Activated CD8-positive, alpha-beta T cell treated with anti-CD3 and anti-CD28 coated beads for 36 hours (primary cell): Measurements from ENCODE around the gene KLHL26. TPM values are rescaled to one million over a fixed set of nuclear protein-coding genes. Genes with fewer than 3 reads are reported as not detected.

Source experiments
- ATAC-seq: fragments of 200-7000 bp; cut with Tn5 transposase; one replicate; pipeline ENCODE4 v1.10.0; 2021; ENCODE audit warnings: mild to moderate bottlenecking, moderate library complexity
- CTCF ChIA-PET: fragments of 350-600 bp; sonication (Branson Sonifier 250); formaldehyde crosslinking; loops from one replicate; lab custom pipeline; 2021; ENCODE audit warnings: antibody characterized with exemption; lab: Charles Lee
- POLR2A ChIA-PET: fragments of 350-600 bp; sonication (Branson Sonifier 250); formaldehyde crosslinking; loops from one replicate; lab custom pipeline; 2021; ENCODE audit warnings: antibody characterized with exemption; lab: Charles Lee
- DNase-seq: peaks from one replicate; pipeline ENCODE4 v3.0.0-alpha.2; 2020
- H3K27ac Mint-ChIP-seq: one replicate; pipeline ENCODE4 v1.8.0; 2021; ENCODE audit warnings: mild to moderate bottlenecking, mixed read lengths
- H3K27me3 Mint-ChIP-seq: one replicate; pipeline ENCODE4 v1.8.0; 2021; ENCODE audit warnings: mixed read lengths
- H3K36me3 Mint-ChIP-seq: one replicate; pipeline ENCODE4 v1.8.0; 2021; ENCODE audit warnings: low read depth, mixed read lengths
- H3K4me1 Mint-ChIP-seq: one replicate; pipeline ENCODE4 v1.8.0; 2021; ENCODE audit warnings: low read depth, mixed read lengths
- H3K4me3 Mint-ChIP-seq: one replicate; pipeline ENCODE4 v1.8.0; 2021; ENCODE audit warnings: mild to moderate bottlenecking, moderate library complexity, mixed read lengths
- H3K9me3 Mint-ChIP-seq: one replicate; pipeline ENCODE4 v1.8.0; 2021; ENCODE audit warnings: mixed read lengths
- intact Hi-C: fragments of 100-400 bp; cut with micrococcal nuclease; formaldehyde crosslinking; loops from one replicate; pipeline ENCODE4 v1.10.0; 2022
- total RNA-seq, 2 experiments: library from RNA; stranded (reverse); gene quantifications; one replicate each; pipeline ENCODE4 v1.2.3, GENCODE V29; 2021
- TF ChIP-seq, protein P1 (sequence below): fragments of 200-600 bp; IDR thresholded peaks from one replicate; pipeline ENCODE4 v1.8.0; 2022; ENCODE audit warnings: antibody characterized with exemption, mild to moderate bottlenecking

KLHL26 gene
- total RNA-seq, 2 experiments from 2014 or later = 10.3 to 10.8 TPM

DNA sequence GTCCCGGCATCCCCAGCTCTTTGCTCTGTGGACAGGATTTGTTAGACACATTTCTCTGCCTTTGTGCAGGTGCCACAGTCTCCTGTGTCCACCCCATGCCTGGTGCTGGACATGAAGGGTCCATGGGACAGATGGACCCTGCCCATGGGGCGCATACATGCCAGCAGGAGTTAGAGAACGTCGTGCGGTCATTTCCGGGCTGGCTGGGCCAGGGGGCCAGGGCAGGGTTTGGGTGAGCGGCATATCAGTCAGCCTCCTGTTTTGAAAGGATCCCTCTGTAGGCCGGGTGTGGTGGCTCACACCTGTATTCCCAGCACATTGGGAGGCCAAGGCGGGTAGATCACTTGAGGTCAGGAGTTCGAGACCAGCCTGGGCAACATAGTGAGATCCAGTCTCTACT is 11.0 kb downstream of the KLHL26 start:
- TF ChIP-seq, protein P1, sequence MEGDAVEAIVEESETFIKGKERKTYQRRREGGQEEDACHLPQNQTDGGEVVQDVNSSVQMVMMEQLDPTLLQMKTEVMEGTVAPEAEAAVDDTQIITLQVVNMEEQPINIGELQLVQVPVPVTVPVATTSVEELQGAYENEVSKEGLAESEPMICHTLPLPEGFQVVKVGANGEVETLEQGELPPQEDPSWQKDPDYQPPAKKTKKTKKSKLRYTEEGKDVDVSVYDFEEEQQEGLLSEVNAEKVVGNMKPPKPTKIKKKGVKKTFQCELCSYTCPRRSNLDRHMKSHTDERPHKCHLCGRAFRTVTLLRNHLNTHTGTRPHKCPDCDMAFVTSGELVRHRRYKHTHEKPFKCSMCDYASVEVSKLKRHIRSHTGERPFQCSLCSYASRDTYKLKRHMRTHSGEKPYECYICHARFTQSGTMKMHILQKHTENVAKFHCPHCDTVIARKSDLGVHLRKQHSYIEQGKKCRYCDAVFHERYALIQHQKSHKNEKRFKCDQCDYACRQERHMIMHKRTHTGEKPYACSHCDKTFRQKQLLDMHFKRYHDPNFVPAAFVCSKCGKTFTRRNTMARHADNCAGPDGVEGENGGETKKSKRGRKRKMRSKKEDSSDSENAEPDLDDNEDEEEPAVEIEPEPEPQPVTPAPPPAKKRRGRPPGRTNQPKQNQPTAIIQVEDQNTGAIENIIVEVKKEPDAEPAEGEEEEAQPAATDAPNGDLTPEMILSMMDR = no peak
- ATAC-seq (no peak), DNase-seq (no peak)
- H3K4me3 Mint-ChIP-seq = no peak overlapping the region
- peaks cover 19% of the 10 kb centered on the region for H3K4me1 Mint-ChIP-seq
- H3K27ac Mint-ChIP-seq = no peak overlapping the region
- intact Hi-C loops = no loop called here
- H3K27me3 Mint-ChIP-seq = no peaks in the 10 kb centered on the region
- H3K9me3 Mint-ChIP-seq = no peaks in the 10 kb centered on the region
- ChIA-PET POLR2A (no interaction called here), CTCF (no interaction called here)
- peaks cover 6% of the 10 kb centered on the region for H3K36me3 Mint-ChIP-seq

DNA sequence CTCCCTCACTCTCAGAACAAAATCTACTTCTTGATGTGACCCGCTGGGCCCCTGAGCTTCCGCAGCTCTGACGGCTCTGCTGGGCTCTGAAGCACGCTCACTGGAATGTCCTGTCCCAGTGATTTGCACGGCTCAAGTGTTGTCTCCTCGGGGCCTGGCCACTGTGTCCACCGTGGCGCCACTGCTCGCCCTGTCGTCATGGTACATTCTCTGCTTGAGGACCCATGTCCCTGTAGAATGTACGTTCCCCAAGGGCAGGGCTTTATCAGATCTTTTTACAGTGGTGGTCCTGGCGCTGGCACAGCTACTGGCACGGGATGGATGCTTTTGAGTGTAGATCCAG is 12.1 kb downstream of the KLHL26 start:
- no peak for DNase-seq
- CTCF ChIA-PET = interaction anchor here (1.2 kb wide), 1 partner anchor 198 kb away, joined by 3 read pairs; no protein-coding TSS in a partner anchor
- H3K4me1 Mint-ChIP-seq = peaks cover 19% of the 10 kb centered on the region
- no peak for ATAC-seq
- no peak overlapping the region for H3K4me3 Mint-ChIP-seq
- no peaks in the 10 kb centered on the region for H3K27me3 Mint-ChIP-seq
- POLR2A ChIA-PET = interaction anchor here (0.7 kb wide), 1 partner anchor 8 kb away, joined by 3 read pairs; no protein-coding TSS in a partner anchor
- TF ChIP-seq, protein P1 = no peak
- H3K9me3 Mint-ChIP-seq = no peaks in the 10 kb centered on the region
- H3K36me3 Mint-ChIP-seq = peaks cover 3% of the 10 kb centered on the region
- no peak overlapping the region for H3K27ac Mint-ChIP-seq
- intact Hi-C loops = no loop called here

DNA sequence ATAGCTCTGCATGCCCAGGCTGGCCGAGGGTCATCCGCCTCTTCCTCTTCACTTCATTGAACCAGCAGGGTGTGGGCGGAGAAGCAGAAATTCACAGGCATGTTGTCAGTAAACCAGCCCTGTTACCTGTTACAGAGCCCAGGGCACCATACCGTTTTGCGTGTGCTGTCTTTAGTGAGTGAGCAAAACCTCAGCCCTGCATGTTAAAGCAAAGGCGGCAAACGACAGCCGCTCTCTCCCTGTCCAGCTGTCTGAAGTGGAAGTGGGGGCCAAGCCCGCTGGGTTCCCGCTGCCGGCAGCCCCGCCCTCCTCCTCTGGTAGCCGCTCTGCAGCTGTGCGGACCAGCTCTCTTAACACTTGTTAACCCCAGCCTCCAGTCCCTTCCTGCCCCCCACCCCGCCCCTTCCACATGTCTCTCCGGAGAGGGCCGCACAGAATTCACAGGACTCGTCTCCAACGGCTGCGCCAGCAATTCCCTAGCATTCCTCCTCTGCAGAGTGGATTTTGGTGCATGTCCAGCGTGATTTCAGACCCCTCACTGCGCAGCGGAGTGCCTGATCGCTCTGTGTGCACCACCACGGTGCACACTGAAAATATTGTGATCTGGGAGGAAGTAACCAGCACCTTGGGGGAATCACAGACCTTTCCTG is 12.7 kb downstream of the KLHL26 start:
- ATAC-seq = peak; percentile 24
- peaks cover 15% of the 10 kb centered on the region for H3K4me1 Mint-ChIP-seq
- DNase-seq = no peak
- no peaks in the 10 kb centered on the region for H3K9me3 Mint-ChIP-seq
- TF ChIP-seq, protein P1 = no peak
- ChIA-PET POLR2A (no interaction called here), CTCF (interaction anchor here (1.2 kb wide), 1 partner anchor 198 kb away, joined by 3 read pairs; no protein-coding TSS in a partner anchor)
- no peaks in the 10 kb centered on the region for H3K27me3 Mint-ChIP-seq
- no peak overlapping the region for H3K4me3 Mint-ChIP-seq
- no peak overlapping the region for H3K27ac Mint-ChIP-seq
- H3K36me3 Mint-ChIP-seq = peaks cover 2% of the 10 kb centered on the region
- intact Hi-C loops = no loop called here

DNA sequence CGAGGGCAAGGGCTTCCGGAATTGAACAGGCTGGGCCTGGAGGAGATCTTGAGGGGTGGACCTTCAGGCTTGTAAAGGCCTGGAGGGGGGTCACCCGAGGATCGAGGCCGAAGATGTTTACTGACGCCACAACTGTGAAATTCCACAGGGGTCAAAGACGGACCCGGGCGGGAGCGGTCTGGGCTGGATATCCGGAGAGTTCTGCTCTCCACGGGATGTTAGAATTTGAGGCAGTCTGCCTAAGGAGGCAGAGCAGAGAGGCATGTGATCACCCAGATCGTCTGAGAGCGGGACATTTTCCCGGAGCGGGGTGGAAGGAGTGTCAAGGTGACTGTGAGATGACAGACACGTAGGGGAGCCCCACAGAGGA is 13.2 kb downstream of the KLHL26 start:
- no peaks in the 10 kb centered on the region for H3K9me3 Mint-ChIP-seq
- no peak overlapping the region for H3K4me3 Mint-ChIP-seq
- H3K27me3 Mint-ChIP-seq = no peaks in the 10 kb centered on the region
- peaks cover 2% of the 10 kb centered on the region for H3K36me3 Mint-ChIP-seq
- ATAC-seq (no peak), DNase-seq (no peak)
- CTCF ChIA-PET = no interaction called here
- TF ChIP-seq, protein P1 = no peak
- H3K27ac Mint-ChIP-seq = no peak overlapping the region
- POLR2A ChIA-PET = no interaction called here
- peaks cover 14% of the 10 kb centered on the region for H3K4me1 Mint-ChIP-seq
- intact Hi-C loops = no loop called here

DNA sequence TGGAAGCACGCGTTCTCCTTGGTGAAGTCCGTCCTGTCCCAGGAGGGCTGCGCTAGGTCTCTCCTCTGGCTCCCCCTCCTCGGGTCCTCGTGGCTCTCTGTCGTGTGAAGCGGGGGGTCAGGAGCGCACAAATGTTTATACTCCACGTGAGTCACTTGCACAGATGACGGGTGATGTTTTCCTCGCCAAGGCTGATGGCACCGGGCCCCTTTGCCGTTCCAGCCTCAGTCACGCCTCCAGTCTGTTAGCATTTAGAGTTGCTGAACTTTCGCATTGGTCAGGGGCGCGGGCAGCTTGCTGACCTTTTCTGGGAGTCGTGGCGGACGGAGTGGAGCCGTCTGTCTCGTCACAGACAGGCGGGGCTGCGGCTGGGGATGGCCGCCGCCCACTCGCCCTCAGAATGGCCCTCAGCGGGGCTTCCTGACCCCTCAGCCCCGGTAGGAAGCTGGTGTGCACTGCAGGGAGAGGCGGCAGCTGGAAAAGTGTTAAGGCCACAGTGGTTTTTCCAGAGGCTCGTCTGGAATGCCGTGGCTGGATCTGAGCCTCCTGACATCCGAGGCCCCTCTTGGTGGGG is 13.7 kb downstream of the KLHL26 start:
- ATAC-seq (no peak), DNase-seq (no peak)
- intact Hi-C loops = no loop called here
- H3K36me3 Mint-ChIP-seq = peaks cover 2% of the 10 kb centered on the region
- H3K27ac Mint-ChIP-seq = no peak overlapping the region
- TF ChIP-seq, protein P1 = no peak
- ChIA-PET POLR2A (no interaction called here), CTCF (no interaction called here)
- peaks cover 14% of the 10 kb centered on the region for H3K4me1 Mint-ChIP-seq
- H3K4me3 Mint-ChIP-seq = no peak overlapping the region
- H3K27me3 Mint-ChIP-seq = no peaks in the 10 kb centered on the region
- no peaks in the 10 kb centered on the region for H3K9me3 Mint-ChIP-seq
